ENCODE results near the gene GATD1.

GATD1 gene

GRCh38 chr11:724778-725386, 52.4 kb downstream of the GATD1 start:
- FAIRE-seq, result no peak

GRCh38 chr11:724049-724777, 53.1 kb downstream of the GATD1 start:
- no peak for FAIRE-seq

- peak; percentile 97 for FAIRE-seq
Measured at GRCh38 chr11:723120-723883, 54.0 kb downstream of the GATD1 start.

GRCh38 chr11:722346-722811, 54.9 kb downstream of the GATD1 start:
- no peak for FAIRE-seq

GRCh38 chr11:721741-722345, 55.4 kb downstream of the GATD1 start:
- FAIRE-seq, result no peak

- no peak for FAIRE-seq
Measured at GRCh38 chr11:721247-721740, 56.0 kb downstream of the GATD1 start.

- no peak for FAIRE-seq
Measured at GRCh38 chr11:720642-721246, 56.5 kb downstream of the GATD1 start.

- FAIRE-seq, result no peak
Measured at GRCh38 chr11:720017-720641, 57.2 kb downstream of the GATD1 start.

- no peak for FAIRE-seq
Measured at GRCh38 chr11:719214-720016, 57.9 kb downstream of the GATD1 start.
